HCT116 (cell line): ENCODE data around the gene FAAP100.

Source experiments
- CEBPB ChIP-seq: IDR thresholded peaks from 2 replicates; pipeline ENCODE4 v1.6.1; 2012; ENCODE audit warnings: low read depth
- EGR1 ChIP-seq: IDR thresholded peaks from 2 replicates; pipeline ENCODE4 v1.6.1; 2012; ENCODE audit warnings: low read depth
- EZH2 ChIP-seq: fragments of 200-600 bp; sonication (generic); IDR thresholded peaks from 2 replicates; pipeline ENCODE4 v1.6.1; 2017; ENCODE audit warnings: antibody characterized with exemption, mixed run types
- EZH2phosphoT487 ChIP-seq: fragments of 200-600 bp; IDR thresholded peaks from 2 replicates; pipeline ENCODE4 v1.6.1; 2018; ENCODE audit warnings: antibody characterized with exemption, borderline replicate concordance
- JUND ChIP-seq: IDR thresholded peaks from 2 replicates; pipeline ENCODE4 v1.6.1; 2012
- POLR2A ChIP-seq: IDR thresholded peaks from 2 replicates; pipeline ENCODE4 v1.7.0; 2011; ENCODE audit warnings: borderline replicate concordance; ENCODE audit not compliant: insufficient read depth, insufficient read length; ENCODE audit errors: extremely low read depth
- POLR2AphosphoS5 ChIP-seq: IDR thresholded peaks from 2 replicates; pipeline ENCODE4 v1.6.1; 2011; ENCODE audit warnings: mild to moderate bottlenecking, low read depth, low read length, moderate library complexity
- SIN3A ChIP-seq: IDR thresholded peaks from 2 replicates; pipeline ENCODE4 v1.6.1; 2012; ENCODE audit warnings: low read depth
- SP1 ChIP-seq: IDR thresholded peaks from 2 replicates; pipeline ENCODE4 v1.6.1; 2012; ENCODE audit warnings: low read depth
- SRF ChIP-seq: IDR thresholded peaks from 2 replicates; pipeline ENCODE4 v1.6.1; 2012; ENCODE audit warnings: low read depth
- ZFX ChIP-seq: fragments of 450-650 bp; IDR thresholded peaks from 2 replicates; pipeline ENCODE4 v1.6.1; 2017
- TF ChIP-seq, protein P1 (sequence below), 3 experiments: fragments of 200-600 bp in 1 of 3; sonication (generic) in 1 of 3; IDR thresholded peaks in 2 of 3; conservative IDR thresholded peaks in 1 of 3; 2 replicates each; pipeline ENCODE4 v1.5.1; 2012 to 2017; ENCODE audit warnings: low read depth in 2 of 3, low read length in 2 of 3, antibody characterized with exemption in 1 of 3, borderline replicate concordance in 1 of 3, control low read depth in 1 of 3, mild to moderate bottlenecking in 1 of 3, mixed read lengths in 1 of 3, mixed run types in 1 of 3, moderate library complexity in 1 of 3; ENCODE audit not compliant: insufficient read depth in 1 of 3
- TF ChIP-seq, protein P2 (sequence below): IDR thresholded peaks from 2 replicates; pipeline ENCODE4 v1.6.1; 2012; ENCODE audit warnings: low read depth
- TF ChIP-seq, protein P3 (sequence below): IDR thresholded peaks from 2 replicates; pipeline ENCODE4 v1.6.1; 2012

DNA sequence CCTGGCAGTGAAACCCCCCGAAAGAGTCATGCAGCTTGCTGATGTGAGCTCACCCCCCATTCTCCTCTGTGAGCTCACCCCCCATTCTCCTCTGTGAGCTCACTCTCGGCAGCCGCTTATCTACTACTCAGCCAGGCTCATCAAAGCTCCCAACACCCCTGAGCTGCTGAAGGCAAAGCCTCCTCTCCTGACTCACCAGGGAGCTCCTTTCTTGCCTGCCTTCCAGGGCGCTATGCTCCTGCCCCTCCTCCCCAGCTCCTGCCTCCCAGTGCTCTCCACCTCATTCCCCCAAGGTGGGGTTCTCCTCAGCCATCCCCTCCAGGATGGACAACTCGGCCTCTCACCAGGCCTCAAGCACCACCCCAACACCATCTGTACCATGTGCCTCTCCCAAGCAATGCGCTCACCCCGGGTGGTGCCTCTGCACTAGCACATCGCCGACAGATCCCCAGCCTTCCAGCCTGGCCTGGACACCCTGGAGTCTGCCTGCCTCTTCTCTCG lies 27.7 kb upstream of the FAAP100 start:
- TF ChIP-seq, protein P1, sequence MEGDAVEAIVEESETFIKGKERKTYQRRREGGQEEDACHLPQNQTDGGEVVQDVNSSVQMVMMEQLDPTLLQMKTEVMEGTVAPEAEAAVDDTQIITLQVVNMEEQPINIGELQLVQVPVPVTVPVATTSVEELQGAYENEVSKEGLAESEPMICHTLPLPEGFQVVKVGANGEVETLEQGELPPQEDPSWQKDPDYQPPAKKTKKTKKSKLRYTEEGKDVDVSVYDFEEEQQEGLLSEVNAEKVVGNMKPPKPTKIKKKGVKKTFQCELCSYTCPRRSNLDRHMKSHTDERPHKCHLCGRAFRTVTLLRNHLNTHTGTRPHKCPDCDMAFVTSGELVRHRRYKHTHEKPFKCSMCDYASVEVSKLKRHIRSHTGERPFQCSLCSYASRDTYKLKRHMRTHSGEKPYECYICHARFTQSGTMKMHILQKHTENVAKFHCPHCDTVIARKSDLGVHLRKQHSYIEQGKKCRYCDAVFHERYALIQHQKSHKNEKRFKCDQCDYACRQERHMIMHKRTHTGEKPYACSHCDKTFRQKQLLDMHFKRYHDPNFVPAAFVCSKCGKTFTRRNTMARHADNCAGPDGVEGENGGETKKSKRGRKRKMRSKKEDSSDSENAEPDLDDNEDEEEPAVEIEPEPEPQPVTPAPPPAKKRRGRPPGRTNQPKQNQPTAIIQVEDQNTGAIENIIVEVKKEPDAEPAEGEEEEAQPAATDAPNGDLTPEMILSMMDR (IDR thresholded peaks at IDR 0.05 in 2 of 3, conservative IDR thresholded peaks at IDR 0.05 in 1 of 3; ENCODE audit: borderline replicate concordance in 1 of 3, insufficient read depth in 1 of 3, low read depth in 2 of 3, low read length in 2 of 3) = no peak
- TF ChIP-seq EZH2phosphoT487 (no peak), SP1 (no peak), POLR2AphosphoS5 (no peak), CEBPB (no peak), POLR2A (no peak), SIN3A (no peak), JUND (no peak), ZFX (no peak), EGR1 (no peak), SRF (no peak), EZH2 (no peak)
- TF ChIP-seq, protein P2, sequence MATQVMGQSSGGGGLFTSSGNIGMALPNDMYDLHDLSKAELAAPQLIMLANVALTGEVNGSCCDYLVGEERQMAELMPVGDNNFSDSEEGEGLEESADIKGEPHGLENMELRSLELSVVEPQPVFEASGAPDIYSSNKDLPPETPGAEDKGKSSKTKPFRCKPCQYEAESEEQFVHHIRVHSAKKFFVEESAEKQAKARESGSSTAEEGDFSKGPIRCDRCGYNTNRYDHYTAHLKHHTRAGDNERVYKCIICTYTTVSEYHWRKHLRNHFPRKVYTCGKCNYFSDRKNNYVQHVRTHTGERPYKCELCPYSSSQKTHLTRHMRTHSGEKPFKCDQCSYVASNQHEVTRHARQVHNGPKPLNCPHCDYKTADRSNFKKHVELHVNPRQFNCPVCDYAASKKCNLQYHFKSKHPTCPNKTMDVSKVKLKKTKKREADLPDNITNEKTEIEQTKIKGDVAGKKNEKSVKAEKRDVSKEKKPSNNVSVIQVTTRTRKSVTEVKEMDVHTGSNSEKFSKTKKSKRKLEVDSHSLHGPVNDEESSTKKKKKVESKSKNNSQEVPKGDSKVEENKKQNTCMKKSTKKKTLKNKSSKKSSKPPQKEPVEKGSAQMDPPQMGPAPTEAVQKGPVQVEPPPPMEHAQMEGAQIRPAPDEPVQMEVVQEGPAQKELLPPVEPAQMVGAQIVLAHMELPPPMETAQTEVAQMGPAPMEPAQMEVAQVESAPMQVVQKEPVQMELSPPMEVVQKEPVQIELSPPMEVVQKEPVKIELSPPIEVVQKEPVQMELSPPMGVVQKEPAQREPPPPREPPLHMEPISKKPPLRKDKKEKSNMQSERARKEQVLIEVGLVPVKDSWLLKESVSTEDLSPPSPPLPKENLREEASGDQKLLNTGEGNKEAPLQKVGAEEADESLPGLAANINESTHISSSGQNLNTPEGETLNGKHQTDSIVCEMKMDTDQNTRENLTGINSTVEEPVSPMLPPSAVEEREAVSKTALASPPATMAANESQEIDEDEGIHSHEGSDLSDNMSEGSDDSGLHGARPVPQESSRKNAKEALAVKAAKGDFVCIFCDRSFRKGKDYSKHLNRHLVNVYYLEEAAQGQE = no peak
- TF ChIP-seq, protein P3, sequence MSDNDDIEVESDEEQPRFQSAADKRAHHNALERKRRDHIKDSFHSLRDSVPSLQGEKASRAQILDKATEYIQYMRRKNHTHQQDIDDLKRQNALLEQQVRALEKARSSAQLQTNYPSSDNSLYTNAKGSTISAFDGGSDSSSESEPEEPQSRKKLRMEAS = no peak
